ENCODE measurements around the gene WWOX. TPM values are rescaled to one million over a fixed set of nuclear protein-coding genes. Genes with fewer than 3 reads are reported as not detected.

WWOX gene
- total and polyA plus RNA-seq, 2 donors (not counting 3 experiments of a cell fraction or from before 2014, with no cell fraction given), result 6.2 to 12.5 TPM

DNA sequence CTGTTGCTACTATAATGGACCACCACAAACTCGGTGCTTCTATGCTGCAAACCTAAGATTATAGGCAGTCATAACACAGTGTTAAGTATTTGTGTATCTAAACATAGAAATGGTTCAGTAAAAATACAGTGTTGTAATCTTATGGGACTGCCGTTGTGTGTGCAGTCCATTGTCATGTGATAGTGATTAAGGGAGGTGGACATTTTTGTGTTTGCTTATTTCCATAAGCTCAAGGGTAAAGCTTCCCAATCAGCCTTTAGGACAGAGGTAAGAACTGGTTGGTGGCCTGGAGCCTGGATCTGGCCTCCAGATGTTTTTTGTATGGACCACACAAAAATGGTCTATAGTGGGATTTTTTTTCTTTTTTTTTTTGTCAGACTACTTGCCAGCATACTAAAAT is 29.9 kb downstream of the WWOX start:
- no TSS peak for BruUV-seq (replicated peaks)
- H2AFZ ChIP-seq (ENCODE audit: low read depth, low read length), result no peak overlapping the region
- intact Hi-C loops (cut with micrococcal nuclease), result no loop called here

More for the DNA sequence above, 29.9 kb downstream of the WWOX start:
- ChIA-PET CTCF (interaction anchor here (1.2 kb wide), 1 partner anchor 25 kb away, joined by 5 read pairs; no protein-coding TSS in a partner anchor), POLR2A (no interaction called here)
- Histone ChIP-seq H3K27ac (ENCODE audit: insufficient read depth, low read depth, low read length) (no peak overlapping the region), H3K36me3 (ENCODE audit: control insufficient read depth in 2 of 2, extremely low read depth in 1 of 2, insufficient read depth in 2 of 2, low read length in 2 of 2) (no peaks in the 10 kb centered on the region), H3K4me2 (ENCODE audit: insufficient read depth, low read length) (no peak overlapping the region), H3K9me1 (replicated peaks; ENCODE audit: control insufficient read depth, extremely low read depth, insufficient read depth, low read length) (no peaks in the 10 kb centered on the region), H3K27me3 (ENCODE audit: control insufficient read depth in 2 of 2, insufficient read depth in 2 of 2, low read length in 2 of 2) (no peaks in the 10 kb centered on the region), H3K4me1 (ENCODE audit: control insufficient read depth, extremely low read depth, insufficient read depth, low read length) (no peaks in the 10 kb centered on the region), H3K9ac (replicated peaks; ENCODE audit: extremely low read depth, insufficient read depth, low read length) (no peak overlapping the region), H3K4me3 (replicated peaks in 1 of 3; ENCODE audit: insufficient read depth in 1 of 3, low read depth in 1 of 3, low read length in 3 of 3) (no peak overlapping the region), H4K20me1 (replicated peaks; ENCODE audit: control insufficient read depth, extremely low read depth, insufficient read depth, low read length) (no peaks in the 10 kb centered on the region), H3K79me2 (ENCODE audit: control insufficient read depth, insufficient read depth, low read length) (no peaks in the 10 kb centered on the region), H3K9me3 (replicated peaks; ENCODE audit: control insufficient read depth, insufficient read depth, low read length) (no peaks in the 10 kb centered on the region)
- FAIRE-seq, result no peak
- no peak for DNase-seq (ENCODE audit: low read depth, low spot score)
- TF ChIP-seq, protein P1, sequence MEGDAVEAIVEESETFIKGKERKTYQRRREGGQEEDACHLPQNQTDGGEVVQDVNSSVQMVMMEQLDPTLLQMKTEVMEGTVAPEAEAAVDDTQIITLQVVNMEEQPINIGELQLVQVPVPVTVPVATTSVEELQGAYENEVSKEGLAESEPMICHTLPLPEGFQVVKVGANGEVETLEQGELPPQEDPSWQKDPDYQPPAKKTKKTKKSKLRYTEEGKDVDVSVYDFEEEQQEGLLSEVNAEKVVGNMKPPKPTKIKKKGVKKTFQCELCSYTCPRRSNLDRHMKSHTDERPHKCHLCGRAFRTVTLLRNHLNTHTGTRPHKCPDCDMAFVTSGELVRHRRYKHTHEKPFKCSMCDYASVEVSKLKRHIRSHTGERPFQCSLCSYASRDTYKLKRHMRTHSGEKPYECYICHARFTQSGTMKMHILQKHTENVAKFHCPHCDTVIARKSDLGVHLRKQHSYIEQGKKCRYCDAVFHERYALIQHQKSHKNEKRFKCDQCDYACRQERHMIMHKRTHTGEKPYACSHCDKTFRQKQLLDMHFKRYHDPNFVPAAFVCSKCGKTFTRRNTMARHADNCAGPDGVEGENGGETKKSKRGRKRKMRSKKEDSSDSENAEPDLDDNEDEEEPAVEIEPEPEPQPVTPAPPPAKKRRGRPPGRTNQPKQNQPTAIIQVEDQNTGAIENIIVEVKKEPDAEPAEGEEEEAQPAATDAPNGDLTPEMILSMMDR (IDR thresholded peaks at IDR 0.05; ENCODE audit: extremely low read depth in 1 of 2, insufficient read depth in 1 of 2, low read depth in 1 of 2, low read length in 2 of 2), result no peak
- TF ChIP-seq, protein P2, sequence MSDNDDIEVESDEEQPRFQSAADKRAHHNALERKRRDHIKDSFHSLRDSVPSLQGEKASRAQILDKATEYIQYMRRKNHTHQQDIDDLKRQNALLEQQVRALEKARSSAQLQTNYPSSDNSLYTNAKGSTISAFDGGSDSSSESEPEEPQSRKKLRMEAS (IDR thresholded peaks at IDR 0.05; ENCODE audit: insufficient read depth, insufficient read length), result no peak
- TF ChIP-seq EZH2 (IDR thresholded peaks at IDR 0.05; ENCODE audit: borderline replicate concordance, low read depth, low read length, severe bottlenecking), result no peak
- TF ChIP-seq FOS (IDR thresholded peaks at IDR 0.05; ENCODE audit: borderline replicate concordance, insufficient read depth, low read length), result no peak
- no peak for TF ChIP-seq POLR2AphosphoS5 (IDR thresholded peaks at IDR 0.05; ENCODE audit: insufficient read depth, low read depth, low read length)
- TF ChIP-seq JUN (IDR thresholded peaks at IDR 0.05; ENCODE audit: borderline replicate concordance, insufficient read depth, insufficient read length, low read depth), result no peak
- no peak for TF ChIP-seq MYC (IDR thresholded peaks at IDR 0.05; ENCODE audit: low read depth, low read length)
- TF ChIP-seq GATA2 (IDR thresholded peaks at IDR 0.05; ENCODE audit: insufficient read depth, insufficient read length, low read depth, low read length), result no peak
- TF ChIP-seq POLR2A (IDR thresholded peaks at IDR 0.05; ENCODE audit: low read depth, low read length), result no peak
- dilution Hi-C loops (cut with MboI; ENCODE audit: extremely low pct_ligation_motif_present, low sequenced_read_pairs), result no loop called here
